ENCODE results near the gene INSIG2. TPM values are rescaled to one million over a fixed set of nuclear protein-coding genes. Genes with fewer than 3 reads are reported as not detected.

INSIG2 gene
- polyA plus RNA-seq, 1 experiment, result 7.5 TPM

DNA sequence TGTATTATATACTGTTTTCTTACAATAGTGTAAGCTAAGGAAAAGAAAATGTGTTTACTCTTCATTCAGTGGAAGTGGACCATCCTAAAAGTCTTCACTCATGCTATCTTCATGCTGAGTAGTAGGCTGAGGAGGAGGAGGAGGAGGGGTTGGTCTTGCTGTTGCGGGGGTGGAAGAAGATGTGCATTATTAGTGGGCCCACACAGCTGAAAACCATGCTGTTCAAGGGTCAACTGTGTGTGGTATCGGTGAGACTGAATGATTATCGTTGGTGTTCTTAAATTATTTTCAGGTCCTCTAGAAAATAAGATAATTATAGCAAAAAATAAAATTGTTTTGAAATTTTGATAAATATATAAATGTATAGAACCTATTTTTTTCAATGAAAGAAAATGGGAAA, 22.0 kb downstream of the INSIG2 start:
- TF ChIP-seq, protein P1, sequence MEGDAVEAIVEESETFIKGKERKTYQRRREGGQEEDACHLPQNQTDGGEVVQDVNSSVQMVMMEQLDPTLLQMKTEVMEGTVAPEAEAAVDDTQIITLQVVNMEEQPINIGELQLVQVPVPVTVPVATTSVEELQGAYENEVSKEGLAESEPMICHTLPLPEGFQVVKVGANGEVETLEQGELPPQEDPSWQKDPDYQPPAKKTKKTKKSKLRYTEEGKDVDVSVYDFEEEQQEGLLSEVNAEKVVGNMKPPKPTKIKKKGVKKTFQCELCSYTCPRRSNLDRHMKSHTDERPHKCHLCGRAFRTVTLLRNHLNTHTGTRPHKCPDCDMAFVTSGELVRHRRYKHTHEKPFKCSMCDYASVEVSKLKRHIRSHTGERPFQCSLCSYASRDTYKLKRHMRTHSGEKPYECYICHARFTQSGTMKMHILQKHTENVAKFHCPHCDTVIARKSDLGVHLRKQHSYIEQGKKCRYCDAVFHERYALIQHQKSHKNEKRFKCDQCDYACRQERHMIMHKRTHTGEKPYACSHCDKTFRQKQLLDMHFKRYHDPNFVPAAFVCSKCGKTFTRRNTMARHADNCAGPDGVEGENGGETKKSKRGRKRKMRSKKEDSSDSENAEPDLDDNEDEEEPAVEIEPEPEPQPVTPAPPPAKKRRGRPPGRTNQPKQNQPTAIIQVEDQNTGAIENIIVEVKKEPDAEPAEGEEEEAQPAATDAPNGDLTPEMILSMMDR (IDR thresholded peaks at IDR 0.05; ENCODE audit: insufficient read depth, low read depth, low read length), result no peak
- Histone ChIP-seq H3K27me3 (ENCODE audit: control insufficient read depth, insufficient read depth, low read length) (no peaks in the 10 kb centered on the region), H3K4me3 (ENCODE audit: low read depth, low read length) (no peak overlapping the region), H3K36me3 (ENCODE audit: control insufficient read depth, insufficient read depth, low read length) (no peaks in the 10 kb centered on the region)
- CTCF ChIA-PET, result no interaction called here
- POLR2A ChIA-PET, result no interaction called here
- DNase-seq (ENCODE audit: low read depth), result no peak

DNA sequence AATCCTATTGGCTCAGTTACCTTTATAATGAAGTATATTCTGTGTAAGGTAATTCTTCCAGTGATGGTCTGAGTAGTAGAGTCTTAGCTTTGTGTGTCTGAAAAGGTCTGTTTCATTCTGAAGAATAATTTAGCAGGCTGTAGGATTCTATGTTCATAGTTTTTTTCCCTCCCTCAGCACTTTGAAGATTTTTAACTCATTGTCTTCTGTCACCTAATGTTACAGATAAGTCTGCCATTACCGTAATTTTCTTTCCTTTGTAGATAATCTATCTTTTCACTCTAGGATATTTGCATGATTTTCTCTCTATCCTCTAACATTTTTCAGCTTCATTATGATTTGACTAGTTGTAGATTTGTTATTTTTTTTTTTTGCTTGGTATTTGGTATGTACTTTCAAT, 22.7 kb downstream of the INSIG2 start:
- Histone ChIP-seq H3K36me3 (ENCODE audit: control insufficient read depth, insufficient read depth, low read length) (no peaks in the 10 kb centered on the region), H3K4me3 (ENCODE audit: low read depth, low read length) (no peak overlapping the region), H3K27me3 (ENCODE audit: control insufficient read depth, insufficient read depth, low read length) (no peaks in the 10 kb centered on the region)
- ChIA-PET CTCF (interaction anchor here (0.6 kb wide), 1 partner anchor 97 kb away, joined by 3 read pairs; the partner anchor contains the start of gene CCDC93), POLR2A (no interaction called here)
- no peak for DNase-seq (ENCODE audit: low read depth)
- TF ChIP-seq, protein P1 (IDR thresholded peaks at IDR 0.05; ENCODE audit: insufficient read depth, low read depth, low read length), result no peak

GRCh38 chr2:118112771-118113334, 24.6 kb downstream of the INSIG2 start:
- ChIA-PET POLR2A (no interaction called here), CTCF (no interaction called here)
- H3K36me3 ChIP-seq (ENCODE audit: control insufficient read depth, insufficient read depth, low read length), result no peaks in the 10 kb centered on the region
- no peak overlapping the region for H3K4me3 ChIP-seq (ENCODE audit: low read depth, low read length)
- DNase-seq (ENCODE audit: low read depth), result peak; percentile 69
- TF ChIP-seq, protein P1 (IDR thresholded peaks at IDR 0.05; ENCODE audit: insufficient read depth, low read depth, low read length), result no peak
- H3K27me3 ChIP-seq (ENCODE audit: control insufficient read depth, insufficient read depth, low read length), result no peaks in the 10 kb centered on the region

- no peaks in the 10 kb centered on the region for H3K27me3 ChIP-seq (ENCODE audit: control insufficient read depth, insufficient read depth, low read length)
- H3K36me3 ChIP-seq (ENCODE audit: control insufficient read depth, insufficient read depth, low read length), result no peaks in the 10 kb centered on the region
- H3K4me3 ChIP-seq (ENCODE audit: low read depth, low read length), result no peak overlapping the region
- ChIA-PET CTCF (interaction anchor here (1.3 to 1.5 kb wide), 2 partner anchors 8 to 53 kb away, joined by 3 read pairs; no protein-coding TSS in a partner anchor), POLR2A (no interaction called here)
- DNase-seq (ENCODE audit: low read depth), result no peak
- TF ChIP-seq, protein P1 (IDR thresholded peaks at IDR 0.05; ENCODE audit: insufficient read depth, low read depth, low read length), result no peak
Observed at GRCh38 chr2:118114863-118115262, 26.6 kb downstream of the INSIG2 start.

GRCh38 chr2:118115761-118116160, 27.5 kb downstream of the INSIG2 start:
- no peak overlapping the region for H3K4me3 ChIP-seq (ENCODE audit: low read depth, low read length)
- DNase-seq (ENCODE audit: low read depth), result no peak
- POLR2A ChIA-PET, result interaction anchor here (0.5 kb wide), 1 partner anchor 28 kb away, joined by 4 read pairs; the partner anchor contains the start of gene INSIG2
- H3K36me3 ChIP-seq (ENCODE audit: control insufficient read depth, insufficient read depth, low read length), result no peaks in the 10 kb centered on the region
- H3K27me3 ChIP-seq (ENCODE audit: control insufficient read depth, insufficient read depth, low read length), result no peaks in the 10 kb centered on the region
- TF ChIP-seq, protein P1 (IDR thresholded peaks at IDR 0.05; ENCODE audit: insufficient read depth, low read depth, low read length), result no peak
- CTCF ChIA-PET, result no interaction called here

Data from BJ (cell line).